Sigmoid colon (tissue), 7 donors: ENCODE results near the gene TMEM198. TPM values are rescaled to one million over a fixed set of nuclear protein-coding genes. Genes with fewer than 3 reads are reported as not detected.

Source experiments
- DNase-seq: peaks from one replicate; pipeline ENCODE4 v3.0.0-alpha.2; 2019
- H3K27ac ChIP-seq, 4 donors: fragments of 200-600 bp; sonication (generic); one replicate each; pipeline ENCODE4 v1.5.1; 2016 to 2019; ENCODE audit warnings: mild to moderate bottlenecking in 1 of 4
- H3K27me3 ChIP-seq, 3 donors: fragments of 200-600 bp; sonication (generic); one replicate each; pipeline ENCODE4 v1.5.1; 2019; ENCODE audit warnings: mild to moderate bottlenecking in 1 of 3
- H3K36me3 ChIP-seq, 4 donors: fragments of 200-600 bp; sonication (generic); one replicate each; pipeline ENCODE4 v1.5.1; 2016 to 2019
- H3K4me1 ChIP-seq, 4 donors: fragments of 200-600 bp; sonication (generic); one replicate each; pipeline ENCODE4 v1.5.1; 2017 to 2019
- H3K4me3 ChIP-seq, 4 donors: fragments of 200-600 bp; sonication (generic); one replicate each; pipeline ENCODE4 v1.5.1; 2017 to 2019; ENCODE audit warnings: mild to moderate bottlenecking in 2 of 4, moderate library complexity in 1 of 4
- H3K9me3 ChIP-seq, 4 donors: fragments of 200-600 bp in 3 of 4; sonication (generic) in 3 of 4; one replicate each; pipeline versions ENCODE4 v1.5.1 to v1.6.1; 2013 to 2019
- EP300 ChIP-seq, 4 donors: sonication (generic); formaldehyde crosslinking; IDR thresholded peaks; one replicate each; pipeline ENCODE4 v1.6.1; 2017; ENCODE audit warnings: antibody characterized with exemption in 4 of 4
- POLR2A ChIP-seq, 2 donors: fragments of 450-650 bp; IDR thresholded peaks; one replicate each; pipeline ENCODE4 v1.6.1; 2016; ENCODE audit warnings: antibody characterized with exemption in 2 of 2, mild to moderate bottlenecking in 2 of 2, moderate library complexity in 2 of 2
- POLR2AphosphoS5 ChIP-seq, 4 donors: sonication (generic); formaldehyde crosslinking; IDR thresholded peaks; one replicate each; pipeline ENCODE4 v1.6.1; 2017; ENCODE audit warnings: antibody characterized with exemption in 4 of 4
- WGBS, 2 donors: extraction: QIAGEN DNeasy Blood & Tissue Kit; methylation state at CpG; one replicate each; pipeline ENCODE4 v1.1.7; 2013; 5-methylcytosine and 5-hydroxymethylcytosine counted together
- intact Hi-C: fragments of 100-400 bp; cut with DNase I; formaldehyde crosslinking; loops from one replicate; pipeline ENCODE4 v1.15.1; 2023
- polyA plus RNA-seq, 3 donors: library from polyadenylated mRNA; stranded (reverse); fragments of 200-250 nt; gene quantifications; one replicate each; pipeline ENCODE4 v1.2.3, GENCODE V29; 2013
- total RNA-seq, 4 donors: library from RNA; depleted of rRNA; stranded (reverse); fragments of >200 nt; gene quantifications; one replicate each; pipeline ENCODE4 v1.1.0, GENCODE V29; 2016
- TF ChIP-seq, protein P1 (sequence below), 4 experiments: fragments of 450-650 bp in 3 of 4; fragments of 200-600 bp in 1 of 4; IDR thresholded peaks; one replicate each; pipeline ENCODE4 v1.5.1; 2016 to 2019; ENCODE audit warnings: antibody characterized with exemption in 4 of 4, mild to moderate bottlenecking in 3 of 4, moderate library complexity in 2 of 4
- donor health status: healthy with polysubstance abuse.
- donor health status: Bipolar disorder and iron deficiency.
- donor health status: healthy.

TMEM198 gene
- total and polyA plus RNA-seq, 7 donors, result 0.71 to 3.9 (median 1.6) TPM; not detected in 1

DNA sequence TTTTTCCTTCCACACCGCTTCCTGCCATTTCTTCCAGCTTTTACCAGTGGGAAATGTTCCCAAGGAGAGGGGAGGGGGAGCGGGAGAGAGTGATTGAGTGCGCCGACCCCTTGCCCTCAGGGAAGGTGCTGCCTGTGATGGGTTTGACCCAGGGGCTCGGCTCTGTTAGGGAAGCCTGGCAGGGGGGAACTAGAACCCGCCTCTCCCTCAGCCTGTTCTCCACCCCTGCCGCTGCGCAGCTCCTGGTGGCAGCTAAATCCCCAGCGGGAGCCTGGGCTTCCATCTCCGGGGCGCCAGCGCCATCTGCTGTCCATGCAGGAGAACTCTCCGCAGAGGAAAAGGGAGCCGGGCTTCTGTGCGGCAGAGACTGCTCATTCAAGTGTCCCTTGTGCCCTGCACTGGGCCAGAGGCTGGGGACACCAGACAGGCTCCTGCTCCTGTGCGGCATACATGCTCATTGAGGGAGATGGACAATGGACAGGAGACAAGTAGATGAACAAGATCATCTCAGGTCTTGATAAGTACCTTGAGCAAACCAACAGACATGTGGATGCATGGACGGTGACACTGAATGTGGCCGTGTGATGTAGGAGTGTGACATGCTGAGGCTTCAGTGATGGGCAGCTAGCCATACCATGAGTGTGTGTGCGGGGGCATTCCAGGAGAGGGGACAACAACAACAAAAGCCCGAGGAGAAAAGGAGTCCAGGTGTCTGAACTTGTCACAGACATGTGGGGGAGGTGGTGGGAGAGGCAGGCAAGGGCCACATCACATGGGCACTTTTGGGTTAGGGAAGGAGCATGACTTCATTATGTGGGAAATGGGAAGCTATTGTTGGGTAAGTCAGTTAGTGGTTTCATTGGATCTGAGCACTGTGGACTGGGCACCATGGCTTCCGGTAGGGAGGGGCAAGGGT, 13.5 kb upstream of the TMEM198 start:
- Histone ChIP-seq H3K9me3 (no peaks in the 10 kb centered on the region), H3K27ac (peak overlapping the region in 1 of 4 donors; percentile 34), H3K27me3 (no peaks in the 10 kb centered on the region), H3K36me3 (no peaks in the 10 kb centered on the region), H3K4me3 (peak overlapping the region in 2 of 4 donors; percentile 19 to 24), H3K4me1 (peaks cover 0 to 9% (median 3%) of the 10 kb centered on the region in 4 donors)
- no peak for TF ChIP-seq POLR2A (IDR thresholded peaks at IDR 0.05)
- TF ChIP-seq, protein P1, sequence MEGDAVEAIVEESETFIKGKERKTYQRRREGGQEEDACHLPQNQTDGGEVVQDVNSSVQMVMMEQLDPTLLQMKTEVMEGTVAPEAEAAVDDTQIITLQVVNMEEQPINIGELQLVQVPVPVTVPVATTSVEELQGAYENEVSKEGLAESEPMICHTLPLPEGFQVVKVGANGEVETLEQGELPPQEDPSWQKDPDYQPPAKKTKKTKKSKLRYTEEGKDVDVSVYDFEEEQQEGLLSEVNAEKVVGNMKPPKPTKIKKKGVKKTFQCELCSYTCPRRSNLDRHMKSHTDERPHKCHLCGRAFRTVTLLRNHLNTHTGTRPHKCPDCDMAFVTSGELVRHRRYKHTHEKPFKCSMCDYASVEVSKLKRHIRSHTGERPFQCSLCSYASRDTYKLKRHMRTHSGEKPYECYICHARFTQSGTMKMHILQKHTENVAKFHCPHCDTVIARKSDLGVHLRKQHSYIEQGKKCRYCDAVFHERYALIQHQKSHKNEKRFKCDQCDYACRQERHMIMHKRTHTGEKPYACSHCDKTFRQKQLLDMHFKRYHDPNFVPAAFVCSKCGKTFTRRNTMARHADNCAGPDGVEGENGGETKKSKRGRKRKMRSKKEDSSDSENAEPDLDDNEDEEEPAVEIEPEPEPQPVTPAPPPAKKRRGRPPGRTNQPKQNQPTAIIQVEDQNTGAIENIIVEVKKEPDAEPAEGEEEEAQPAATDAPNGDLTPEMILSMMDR (IDR thresholded peaks at IDR 0.05), result peak; percentile 96 to 98 (median 98)
- WGBS, 2 donors, result 13 to 15% methylated on average over 21 of the region's 21 CpGs
- DNase-seq, result peak; percentile 93
- intact Hi-C loops, result loop anchor here (1.0 kb wide), 2 partner anchors 54 to 127 kb away; no protein-coding TSS in a partner anchor

DNA sequence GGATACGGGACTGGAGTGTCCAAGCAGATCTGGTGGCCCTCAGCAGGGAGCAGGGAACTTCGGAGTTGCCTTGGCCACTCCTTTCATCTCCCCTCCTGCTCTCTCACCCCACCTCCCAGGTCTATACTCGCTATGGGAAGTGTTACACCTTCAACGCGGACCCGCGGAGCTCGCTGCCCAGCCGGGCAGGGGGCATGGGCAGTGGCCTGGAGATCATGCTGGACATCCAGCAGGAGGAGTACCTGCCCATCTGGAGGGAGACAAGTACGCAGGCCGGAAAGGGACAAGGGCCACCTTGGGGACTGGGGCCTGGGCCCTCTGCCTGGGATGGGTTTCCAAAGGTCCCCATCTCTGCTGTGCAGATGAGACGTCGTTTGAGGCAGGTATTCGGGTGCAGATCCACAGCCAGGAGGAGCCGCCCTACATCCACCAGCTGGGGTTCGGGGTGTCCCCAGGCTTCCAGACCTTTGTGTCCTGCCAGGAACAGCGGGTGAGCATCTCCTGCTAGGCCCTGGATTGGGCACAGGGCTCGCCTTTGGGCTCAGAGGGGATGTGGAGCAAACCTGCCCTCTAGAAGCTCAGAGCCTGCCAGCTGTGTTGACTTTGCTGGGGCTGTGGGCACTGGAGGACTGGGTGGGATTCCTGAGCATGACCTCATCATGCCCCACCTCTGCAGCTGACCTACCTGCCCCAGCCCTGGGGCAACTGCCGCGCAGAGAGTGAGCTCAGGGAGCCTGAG, 12.0 kb upstream of the TMEM198 start:
- no peaks in the 10 kb centered on the region for H3K36me3 ChIP-seq
- H3K4me1 ChIP-seq, result peaks cover 0 to 9% (median 3%) of the 10 kb centered on the region in 4 donors
- no peaks in the 10 kb centered on the region for H3K27me3 ChIP-seq
- intact Hi-C loops, result no loop called here
- no peak overlapping the region for H3K27ac ChIP-seq
- H3K9me3 ChIP-seq, result no peaks in the 10 kb centered on the region
- TF ChIP-seq POLR2A (IDR thresholded peaks at IDR 0.05) (no peak), EP300 (IDR thresholded peaks at IDR 0.05) (no peak), POLR2AphosphoS5 (IDR thresholded peaks at IDR 0.05) (no peak)
- TF ChIP-seq, protein P1 (IDR thresholded peaks at IDR 0.05), result no peak
- H3K4me3 ChIP-seq, result no peak overlapping the region
- 74 to 80% methylated on average over 20 of the region's 20 CpGs for WGBS, 2 donors
- DNase-seq, result no peak

DNA sequence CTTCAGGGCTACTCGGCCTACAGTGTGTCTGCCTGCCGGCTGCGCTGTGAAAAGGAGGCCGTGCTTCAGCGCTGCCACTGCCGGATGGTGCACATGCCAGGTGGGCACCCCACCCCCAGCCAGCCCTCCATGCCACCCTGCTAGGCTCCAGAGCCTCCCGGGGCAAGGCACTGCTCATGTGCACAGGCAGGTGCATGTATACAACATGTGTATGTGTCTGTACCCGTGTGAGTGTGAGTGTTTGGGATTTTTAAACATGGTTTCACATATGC, 11.5 kb upstream of the TMEM198 start:
- intact Hi-C loops, result no loop called here
- H3K27me3 ChIP-seq, result no peaks in the 10 kb centered on the region
- H3K36me3 ChIP-seq, result no peaks in the 10 kb centered on the region
- TF ChIP-seq, protein P1 (IDR thresholded peaks at IDR 0.05), result no peak
- TF ChIP-seq POLR2AphosphoS5 (IDR thresholded peaks at IDR 0.05), result no peak
- no peak for TF ChIP-seq POLR2A (IDR thresholded peaks at IDR 0.05)
- no peak for TF ChIP-seq EP300 (IDR thresholded peaks at IDR 0.05)
- H3K9me3 ChIP-seq, result no peaks in the 10 kb centered on the region
- no peak overlapping the region for H3K4me3 ChIP-seq
- H3K27ac ChIP-seq, result no peak overlapping the region
- no peak for DNase-seq
- H3K4me1 ChIP-seq, result peaks cover 0 to 9% (median 3%) of the 10 kb centered on the region in 4 donors
- 68 to 79% methylated on average over 8 of the region's 8 CpGs for WGBS, 2 donors

DNA sequence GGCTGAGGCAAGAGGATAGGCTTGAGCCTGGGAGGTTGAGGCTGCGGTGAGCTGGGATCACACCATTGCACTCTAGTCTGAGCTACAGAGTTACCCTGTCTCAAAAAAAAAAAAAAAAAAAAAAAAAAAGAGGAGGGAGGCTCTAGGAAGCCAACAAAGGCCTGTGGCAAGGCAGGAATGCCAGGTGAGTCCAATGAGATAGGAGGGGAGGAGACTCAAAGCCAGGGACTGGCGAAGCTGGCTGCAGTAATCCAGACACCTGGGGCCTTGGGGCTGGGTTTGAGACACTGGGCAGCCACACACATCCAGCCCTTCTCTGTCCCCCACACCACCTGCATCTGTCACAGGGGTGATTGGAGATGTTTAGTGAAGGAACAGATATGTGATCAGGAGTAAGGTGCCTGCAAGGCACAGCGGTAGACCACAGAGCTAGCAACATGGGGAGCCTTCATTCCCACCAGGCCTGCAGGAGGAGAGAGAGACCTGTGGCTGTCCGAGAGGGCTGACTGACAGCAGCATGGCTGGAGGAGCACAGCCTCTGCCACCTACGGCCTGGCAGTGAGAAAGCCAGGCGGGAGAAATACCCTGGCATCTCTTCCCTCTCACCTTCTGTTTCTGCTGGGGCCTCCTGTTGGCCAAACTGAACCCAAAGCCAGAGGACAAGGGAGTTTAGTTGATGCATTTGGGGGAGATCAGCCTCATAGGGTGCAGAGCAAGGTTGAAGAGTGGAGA, 9.7 kb upstream of the TMEM198 start:
- no peak for TF ChIP-seq POLR2AphosphoS5 (IDR thresholded peaks at IDR 0.05)
- TF ChIP-seq EP300 (IDR thresholded peaks at IDR 0.05), result no peak
- TF ChIP-seq, protein P1 (IDR thresholded peaks at IDR 0.05), result no peak
- no peak for TF ChIP-seq POLR2A (IDR thresholded peaks at IDR 0.05)
- intact Hi-C loops, result no loop called here
- H3K4me3 ChIP-seq, result no peak overlapping the region
- WGBS, 2 donors, result 73 to 88% methylated on average over 6 of the region's 6 CpGs
- no peaks in the 10 kb centered on the region for H3K9me3 ChIP-seq
- peaks cover 0 to 19% (median 9%) of the 10 kb centered on the region in 4 donors for H3K4me1 ChIP-seq
- H3K27ac ChIP-seq, result no peak overlapping the region
- H3K27me3 ChIP-seq, result no peaks in the 10 kb centered on the region
- no peak for DNase-seq
- peaks cover 0 to 5% (median under 1%) of the 10 kb centered on the region in 4 donors for H3K36me3 ChIP-seq
